MV-4-11 (cell line): ENCODE results near the gene AATF.

Experiments used
- DNase-seq: peaks from one replicate; lab custom pipeline; 2025; lab: John Stamatoyannopoulos, UW

AATF gene

DNA sequence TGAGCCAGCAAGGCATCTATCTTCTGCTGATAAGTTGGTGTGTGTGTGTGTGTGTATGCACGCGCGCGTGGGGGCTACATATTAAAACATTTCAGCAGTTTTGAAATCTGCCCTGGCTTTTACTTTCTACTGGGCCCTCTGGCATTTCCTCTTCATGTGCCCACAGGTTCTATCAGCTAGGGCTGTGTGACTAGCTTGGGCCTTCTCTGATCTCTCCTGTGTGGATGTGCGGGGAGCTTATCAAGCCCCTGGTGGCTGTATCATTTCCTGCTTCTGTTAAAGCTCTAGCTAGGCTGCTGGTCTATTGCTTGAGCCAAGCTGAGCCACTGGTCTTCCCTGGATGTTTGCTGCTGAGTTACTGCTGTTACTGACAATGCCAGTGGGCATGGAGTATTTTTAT, 132.5 kb downstream of the AATF start:
- peak; percentile 70 for DNase-seq

DNA sequence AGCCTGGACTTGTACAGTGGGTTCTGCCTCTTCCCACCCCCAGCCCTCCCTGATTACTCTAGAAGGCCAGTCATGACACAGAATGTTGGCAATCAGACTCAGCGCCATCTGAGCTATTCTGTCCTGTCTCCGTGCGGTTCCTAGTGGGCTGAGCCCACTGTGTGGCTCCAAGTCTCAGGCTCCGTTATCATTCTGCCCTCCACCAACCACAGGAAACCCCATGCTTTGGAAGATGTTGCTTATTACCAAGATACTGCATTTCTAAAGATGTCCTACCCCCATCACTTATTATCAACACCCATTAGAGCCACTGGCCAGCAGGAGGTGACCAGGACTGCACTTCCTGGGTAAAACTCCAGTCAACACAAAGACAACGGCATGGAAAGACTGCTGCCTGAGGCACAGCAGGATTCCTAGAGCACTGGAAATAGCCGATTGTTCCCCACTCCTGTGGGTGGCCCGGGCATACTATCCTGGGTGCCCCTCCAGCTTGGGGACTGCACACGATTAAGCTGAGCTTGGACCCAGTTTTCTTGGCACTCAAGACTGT, 133.6 kb downstream of the AATF start:
- DNase-seq, result no peak

DNA sequence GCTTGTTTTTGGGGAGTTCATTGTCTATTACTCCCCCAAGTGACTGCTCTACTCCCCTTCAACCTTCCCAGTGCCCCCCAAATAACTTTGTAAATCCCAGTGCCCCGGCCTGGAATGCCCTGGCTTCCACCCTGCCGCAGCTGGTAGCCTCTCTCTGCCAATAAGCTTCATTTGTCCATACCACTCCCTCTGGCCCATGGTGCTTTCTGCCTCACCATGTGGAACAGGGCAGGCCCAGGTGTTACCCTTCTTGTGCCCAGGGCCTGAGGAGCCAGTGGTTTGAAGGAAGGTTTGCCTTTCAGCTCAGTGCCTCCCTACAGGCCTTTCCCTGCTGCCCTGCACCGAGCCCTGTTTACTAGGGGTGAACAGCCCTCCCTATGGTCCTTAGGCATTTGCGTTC, 134.2 kb downstream of the AATF start:
- DNase-seq, result no peak

DNA sequence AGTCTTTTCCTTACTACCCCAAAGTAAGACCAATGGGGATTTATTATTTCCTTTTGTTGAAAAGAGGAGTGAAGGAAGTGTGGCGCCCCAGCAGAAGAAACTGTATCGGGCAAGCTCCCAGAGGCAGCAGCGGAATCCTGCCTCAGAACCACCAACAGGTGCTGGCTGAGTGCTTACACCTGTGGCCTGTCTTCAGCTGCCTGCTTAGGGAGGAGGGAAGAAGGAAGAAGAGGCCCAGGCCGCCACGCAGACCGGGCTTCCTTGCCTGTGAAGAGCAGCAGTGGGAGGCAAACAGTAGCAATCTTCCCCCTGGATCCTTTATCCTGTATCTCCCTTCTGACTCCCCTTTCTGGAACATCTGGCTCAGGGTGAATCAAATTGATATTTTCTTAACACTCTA, 134.7 kb downstream of the AATF start:
- no peak for DNase-seq

DNA sequence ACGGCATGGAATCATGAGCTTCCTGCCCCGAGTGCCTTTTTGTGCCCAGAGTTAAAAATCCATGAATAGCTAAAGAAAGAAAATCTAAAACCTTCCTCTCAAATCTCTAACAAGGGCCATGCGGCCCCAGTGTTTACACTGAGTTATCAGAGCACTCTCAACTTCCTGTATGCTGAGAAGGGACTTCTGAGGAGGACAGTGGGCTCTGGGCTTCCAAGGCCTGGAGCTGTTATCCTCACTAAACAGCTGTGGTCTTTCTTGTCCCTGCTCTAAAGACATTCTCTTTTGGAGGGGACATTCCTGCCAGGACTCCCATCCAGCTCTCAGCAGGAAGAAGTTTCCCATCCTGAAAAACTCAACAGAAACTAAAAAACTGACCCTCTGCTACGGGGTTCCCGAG, 135.6 kb downstream of the AATF start:
- DNase-seq, result no peak

DNA sequence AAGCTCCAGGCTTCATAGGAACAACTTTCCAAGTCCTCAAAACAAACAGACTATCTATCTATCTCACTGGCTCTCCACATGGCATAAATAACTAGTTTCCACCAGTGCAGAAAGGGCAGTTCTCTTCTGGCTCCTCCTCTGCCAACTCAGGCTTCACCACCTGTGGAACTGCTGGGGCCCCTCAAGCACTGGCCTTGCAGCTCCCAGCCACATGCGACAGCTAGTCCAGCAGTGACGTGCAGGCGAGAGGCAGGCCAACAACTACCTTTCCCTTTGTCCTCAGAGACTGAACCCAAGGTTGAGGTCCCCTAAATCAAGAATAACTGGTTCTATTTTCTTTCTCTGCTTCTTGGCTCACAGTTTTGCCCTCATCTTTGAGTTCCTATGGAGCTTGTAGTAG, 137.6 kb downstream of the AATF start:
- no peak for DNase-seq

DNA sequence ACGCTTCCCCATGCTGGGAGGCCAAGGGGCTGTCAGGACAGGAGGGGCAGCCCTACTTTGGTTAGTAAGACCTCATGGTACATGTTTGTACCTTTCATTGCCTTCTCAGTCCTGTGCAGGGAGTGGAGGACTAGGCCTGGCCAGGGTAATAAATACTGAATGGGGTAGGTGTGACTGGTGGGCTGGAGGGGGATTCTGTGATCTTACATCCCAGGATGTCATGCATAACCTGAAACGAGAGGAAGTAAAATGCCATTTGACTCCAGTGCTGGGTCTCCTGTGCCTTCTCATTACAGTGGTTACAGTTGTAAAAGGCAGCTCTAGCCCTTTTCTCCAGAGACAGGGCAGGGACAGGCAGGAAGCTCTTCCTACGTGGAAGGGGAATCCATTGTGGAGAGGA, 138.2 kb downstream of the AATF start:
- DNase-seq, result no peak

DNA sequence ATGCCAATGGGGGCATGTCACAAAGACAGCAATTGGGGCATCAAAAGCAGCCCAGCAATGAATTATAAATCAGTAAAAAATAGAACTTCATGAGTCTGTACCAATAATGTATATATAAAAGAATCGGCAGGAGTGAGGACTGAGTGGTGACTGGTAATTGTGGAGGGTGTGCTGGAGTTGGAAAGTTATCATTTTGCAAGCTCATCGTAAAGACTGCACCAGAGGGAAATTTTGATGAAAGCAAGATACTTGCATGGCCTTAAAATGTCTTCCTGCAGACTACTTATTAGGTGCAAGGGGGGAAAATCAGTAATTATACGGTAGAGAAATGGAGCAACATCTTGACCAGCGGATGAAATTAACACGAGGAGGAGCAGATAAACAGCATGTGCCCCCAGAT, 138.9 kb downstream of the AATF start:
- no peak for DNase-seq

DNA sequence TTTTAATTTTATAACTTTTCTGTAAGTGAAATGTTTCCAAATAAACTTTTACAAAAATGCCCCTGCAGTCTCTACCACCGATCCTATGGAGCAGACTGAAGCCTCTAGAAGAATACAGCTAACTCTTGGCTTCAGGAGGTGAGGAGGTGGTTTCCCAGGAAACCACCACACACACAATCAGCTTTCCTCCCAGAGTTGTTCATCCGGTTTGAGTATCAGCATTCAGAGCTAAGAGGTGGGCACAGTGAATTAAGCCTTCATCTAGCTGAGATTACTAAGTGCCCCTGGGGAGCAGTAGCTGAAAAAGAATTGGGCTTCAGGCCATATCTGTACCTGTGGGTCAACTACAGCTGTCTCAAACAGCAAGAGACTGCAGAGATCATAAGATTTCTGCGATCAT, 139.7 kb downstream of the AATF start:
- DNase-seq, result no peak

DNA sequence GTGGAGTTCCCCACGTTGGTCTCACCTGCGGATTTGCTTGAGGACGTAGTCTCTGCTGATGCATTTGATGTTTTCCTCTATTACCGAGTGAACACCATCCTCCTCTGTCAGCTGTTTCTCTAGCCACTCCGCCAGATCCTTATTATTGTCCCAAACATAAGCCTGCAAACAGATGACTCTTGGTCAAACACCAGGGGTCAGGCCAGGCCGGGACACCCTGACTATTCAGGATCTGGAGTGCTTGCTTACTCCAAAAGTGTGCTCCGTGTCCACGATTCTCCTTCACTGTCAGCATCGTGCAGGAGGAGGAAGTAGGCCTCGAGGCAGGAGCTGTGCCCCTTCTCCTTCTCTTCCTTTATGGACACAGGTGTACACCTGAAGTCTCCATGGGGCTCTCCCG, 140.2 kb downstream of the AATF start:
- no peak for DNase-seq

DNA sequence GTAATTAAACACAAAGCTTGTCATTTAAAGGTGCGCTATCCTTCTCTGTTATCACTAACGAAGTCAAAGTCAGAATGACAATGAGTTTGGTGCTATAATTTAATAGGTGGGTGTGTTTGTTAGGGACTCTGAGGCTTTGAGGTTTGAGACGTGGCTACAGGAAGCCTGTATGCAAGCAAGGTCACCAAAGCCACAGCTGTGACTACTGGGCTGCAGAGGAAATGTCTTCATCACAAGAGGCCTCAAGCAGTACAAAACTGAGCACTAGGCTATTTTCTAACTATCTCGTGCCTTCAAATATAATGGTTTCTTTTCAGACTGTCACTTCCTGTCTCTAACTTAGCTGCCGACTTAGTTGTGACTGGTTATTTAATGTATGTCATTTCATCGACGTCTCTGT, 141.2 kb downstream of the AATF start:
- DNase-seq, result peak; percentile 93

DNA sequence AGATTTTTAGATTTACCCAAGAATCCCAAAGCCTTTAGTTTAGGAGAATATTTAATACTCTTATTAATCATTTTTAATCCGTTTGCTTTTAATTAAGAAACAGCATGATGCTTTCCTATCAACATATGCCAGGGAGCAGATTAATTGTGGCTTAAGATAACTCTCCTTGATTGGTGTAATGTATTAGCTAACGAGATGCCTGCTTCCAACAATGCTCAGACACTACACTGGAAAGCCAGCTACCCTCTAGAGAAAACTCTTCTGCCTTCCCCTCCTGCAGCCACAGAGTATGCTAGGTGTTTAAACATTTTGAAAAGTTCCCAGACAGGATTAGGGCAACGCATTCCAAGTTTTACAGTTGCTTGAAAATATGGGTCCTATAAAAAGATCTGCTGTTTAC, 142.2 kb downstream of the AATF start:
- DNase-seq, result no peak

DNA sequence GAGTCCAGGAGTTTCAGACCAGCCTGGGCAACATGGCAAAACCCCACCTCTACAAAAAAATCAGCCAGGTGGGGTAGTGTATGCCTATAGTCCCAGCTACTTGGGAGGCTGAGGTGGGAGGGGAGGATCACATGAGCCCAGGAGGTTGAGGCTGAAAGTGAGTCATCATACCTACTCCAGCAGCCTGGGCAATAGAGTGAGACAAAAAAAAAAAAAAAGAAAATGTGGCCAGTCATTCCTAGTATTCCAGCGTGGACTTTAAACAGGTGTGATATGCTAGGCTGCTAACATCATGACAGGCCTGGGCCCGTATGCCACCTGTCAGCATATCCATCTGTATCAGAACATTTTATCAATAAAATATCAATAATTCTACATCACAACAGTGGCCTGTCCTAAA, 143.3 kb downstream of the AATF start:
- DNase-seq, result no peak

DNA sequence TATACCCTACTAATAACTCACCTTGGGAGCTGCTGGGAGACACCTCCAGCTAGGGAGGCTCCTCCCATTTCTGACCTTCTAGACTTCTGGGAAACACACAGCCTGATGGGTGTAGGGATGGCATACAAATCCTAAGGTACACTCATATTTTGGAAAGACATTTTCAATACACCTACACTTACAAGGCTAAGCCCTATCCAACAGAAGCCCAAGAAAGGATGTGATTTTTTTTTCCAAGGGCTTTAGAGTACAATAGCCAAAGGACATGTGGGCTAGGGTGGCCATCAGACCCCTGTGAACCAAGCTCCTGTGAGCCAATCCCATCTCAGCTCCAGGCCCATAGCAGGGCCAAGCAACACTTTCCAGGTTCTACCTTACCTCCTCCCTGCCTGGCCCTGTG, 143.9 kb downstream of the AATF start:
- DNase-seq, result no peak

DNA sequence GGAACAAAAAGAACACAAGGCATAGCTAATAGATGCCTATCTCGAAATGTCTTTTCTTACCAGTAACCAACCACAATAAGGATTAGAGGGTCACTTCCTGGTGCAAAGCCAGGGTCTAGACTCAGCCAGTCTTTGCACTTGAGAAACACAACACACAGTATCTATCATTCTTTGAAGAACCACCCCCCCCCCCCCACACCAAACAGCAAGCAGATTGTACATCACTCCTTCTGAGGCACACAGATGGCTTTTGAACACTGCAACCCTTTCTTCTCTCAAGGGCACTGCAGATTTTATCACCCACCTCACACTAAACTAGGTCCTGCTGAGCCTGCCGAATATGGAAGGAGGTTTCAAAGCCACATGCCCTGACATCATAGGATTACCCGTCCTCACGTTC, 145.6 kb downstream of the AATF start:
- DNase-seq, result peak; percentile 64

DNA sequence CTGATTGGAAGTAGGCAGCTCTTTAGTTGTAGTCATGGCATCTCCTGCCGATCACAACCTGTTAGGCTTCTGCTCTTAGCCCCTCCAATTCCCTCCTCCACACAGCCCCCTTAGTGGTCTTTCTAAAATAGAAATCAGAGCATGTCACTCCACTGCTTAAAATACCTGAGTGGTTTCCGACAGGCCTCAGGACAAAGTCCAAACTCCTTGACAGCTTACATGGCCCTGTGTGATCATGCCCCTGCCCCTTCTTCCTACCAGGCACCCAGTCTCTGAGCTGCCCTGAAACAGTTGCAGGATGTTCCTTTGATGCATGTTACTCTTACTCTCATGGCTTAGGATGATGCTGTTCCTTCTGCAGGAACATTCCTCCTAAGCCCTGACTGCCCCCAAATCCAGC, 147.3 kb downstream of the AATF start:
- DNase-seq, result no peak

DNA sequence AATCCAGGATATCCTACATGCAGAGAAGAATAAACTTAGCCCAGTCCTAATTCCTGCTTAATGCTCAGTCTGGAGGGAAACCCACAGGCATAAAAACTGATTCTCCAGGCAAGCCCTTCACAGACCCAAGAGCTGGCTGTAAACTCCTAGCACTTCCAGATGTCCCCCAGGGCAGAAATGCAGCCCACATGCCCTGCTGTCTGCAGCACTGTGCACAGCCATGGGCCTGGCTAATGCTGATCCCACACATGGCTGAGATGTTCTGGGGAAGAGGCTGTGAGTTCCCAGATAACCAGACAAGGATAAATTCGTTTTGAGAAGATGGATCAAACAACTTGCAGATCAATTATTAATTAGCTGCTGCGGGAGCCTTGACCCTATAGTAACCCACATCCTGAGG, 148.4 kb downstream of the AATF start:
- no peak for DNase-seq

DNA sequence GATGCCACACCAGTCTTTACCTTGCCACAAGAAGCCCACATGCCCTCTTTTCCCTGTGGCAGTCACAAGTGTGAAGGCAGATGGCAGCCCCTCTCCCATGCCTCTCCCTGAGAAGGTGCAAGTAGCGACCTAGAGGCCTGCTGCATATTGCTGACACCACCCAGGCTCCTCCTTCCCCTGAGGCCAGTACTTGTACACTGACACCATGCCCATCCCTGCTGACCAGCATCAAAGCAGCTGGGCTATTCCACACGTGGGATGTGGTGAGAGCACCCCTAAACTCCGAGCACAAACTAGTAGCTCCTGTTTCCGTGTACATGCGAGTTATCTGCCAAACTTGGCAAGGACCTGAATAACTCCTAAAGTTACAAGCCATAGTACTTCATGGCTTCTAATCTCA, 149.4 kb downstream of the AATF start:
- no peak for DNase-seq

DNA sequence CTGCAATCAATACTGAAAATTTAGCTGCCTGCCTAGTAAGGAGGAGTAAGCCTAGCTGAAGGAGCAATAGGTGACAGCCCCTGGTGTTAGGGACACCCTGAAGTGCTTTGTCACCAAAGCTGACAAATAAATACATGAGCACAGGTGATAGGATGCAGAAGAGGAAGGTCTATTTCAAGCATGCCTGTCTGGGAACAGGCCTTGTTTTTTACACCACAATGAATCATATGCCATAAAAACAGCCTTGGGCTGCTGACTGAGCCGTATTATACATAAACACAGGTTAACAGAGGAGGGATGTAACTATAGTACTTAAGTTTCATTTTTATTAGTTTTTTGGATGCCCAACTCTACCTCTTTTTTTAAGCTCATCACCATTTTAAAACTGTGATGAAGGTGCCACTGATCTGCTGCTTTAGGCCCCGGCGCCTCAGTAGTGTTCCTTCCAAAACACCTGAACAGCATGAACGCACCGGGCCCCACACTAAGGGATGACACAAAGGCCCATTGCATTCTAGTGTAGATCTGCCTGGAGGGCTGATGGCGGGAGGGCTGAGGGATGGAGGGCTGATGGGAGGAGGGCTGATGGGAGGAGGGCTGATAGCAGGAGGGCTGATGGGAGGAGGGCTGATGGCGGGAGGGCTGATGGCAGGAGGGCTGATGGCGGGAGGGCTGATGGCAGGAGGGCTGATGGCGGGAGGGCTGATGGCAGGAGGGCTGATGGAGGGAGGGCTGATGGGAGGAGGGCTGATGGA, 150.3 kb downstream of the AATF start:
- DNase-seq, result no peak

DNA sequence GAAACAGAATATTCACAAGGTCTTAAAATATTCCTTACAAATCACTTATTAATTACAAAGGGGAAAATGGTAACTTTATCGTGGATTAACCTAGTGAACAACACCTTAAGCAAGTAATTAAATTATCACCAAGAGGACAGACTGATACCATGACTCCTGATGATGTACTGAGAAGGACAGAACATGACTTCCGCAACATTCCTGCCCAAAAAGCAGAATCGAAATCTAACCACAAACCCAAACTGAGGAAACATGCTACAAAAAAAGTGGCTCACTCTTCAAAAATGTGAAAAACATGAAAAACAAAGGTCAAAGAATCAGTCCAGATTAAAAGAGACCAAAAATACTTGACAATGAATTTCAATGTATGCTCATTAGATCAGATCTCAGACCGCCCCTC, 151.5 kb downstream of the AATF start:
- peak; percentile 88 for DNase-seq

DNA sequence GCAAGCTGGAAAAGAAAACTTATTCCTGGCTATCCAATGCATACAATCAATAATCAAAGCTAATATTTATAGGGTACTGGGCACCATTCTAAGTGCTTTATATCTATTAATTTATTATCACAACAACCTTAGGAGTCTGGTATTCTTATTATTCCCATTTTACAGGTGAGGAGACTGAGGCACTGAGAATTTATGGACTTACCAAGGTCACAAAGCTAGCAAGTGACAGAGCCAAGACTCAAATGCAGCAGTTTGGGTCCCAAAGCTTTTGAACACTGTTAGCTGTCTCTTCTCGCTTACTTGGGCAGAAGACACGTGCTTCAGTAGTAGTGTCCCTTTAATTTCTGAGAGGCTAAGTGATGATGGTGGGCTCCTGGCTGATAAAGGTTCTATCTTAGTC, 152.6 kb downstream of the AATF start:
- DNase-seq, result no peak

DNA sequence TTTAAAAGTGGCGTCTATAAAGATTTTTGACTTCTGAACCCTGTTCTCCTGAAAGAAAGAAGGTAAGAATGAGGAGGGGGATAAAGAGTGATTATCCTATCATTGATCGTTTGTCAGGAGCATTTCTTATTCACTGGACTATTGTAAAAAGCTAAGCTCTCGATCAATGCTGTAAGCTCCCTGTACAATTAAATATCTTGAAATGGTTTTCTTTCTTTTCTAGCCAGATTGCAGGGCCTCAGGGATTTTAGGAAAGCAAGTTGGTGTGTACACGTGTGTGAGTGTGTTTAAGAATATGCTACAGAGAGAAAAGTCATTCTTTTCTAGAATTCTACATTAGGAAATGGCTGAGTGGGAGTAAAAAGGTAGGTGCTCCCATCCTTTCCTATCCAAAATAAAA, 154.5 kb downstream of the AATF start:
- no peak for DNase-seq

DNA sequence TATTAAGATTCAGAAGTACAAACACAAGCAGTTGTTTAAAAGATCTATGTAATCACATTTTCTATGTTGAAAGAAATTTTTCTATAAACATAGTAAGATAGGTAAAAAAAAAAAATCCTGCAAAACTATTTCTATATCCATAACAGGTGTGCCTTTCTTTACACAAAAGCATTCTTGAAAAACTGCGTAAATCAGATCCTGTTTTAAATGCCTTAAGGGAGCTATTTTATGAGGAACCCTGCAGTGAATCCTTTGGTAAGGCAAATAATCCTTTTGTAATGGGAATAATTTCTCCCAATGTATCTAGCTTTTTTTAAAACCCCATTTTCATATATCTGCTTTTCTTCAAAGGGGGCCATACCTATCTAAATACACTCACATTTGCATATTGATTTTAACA, 157.3 kb downstream of the AATF start:
- no peak for DNase-seq
